HG03558 (cell line): Measurements from ENCODE around the gene GPC3.
"Not testable (repeated sequence)": the region's sequence is repeated elsewhere in the genome, so short reads cannot be mapped to it uniquely, and the experiment has no call there.

Experiments used
- ATAC-seq: cut with Tn5 transposase; IDR thresholded peaks from one replicate; pipeline ENCODE4 v1.9.1; 2021; ENCODE audit warnings: moderate number of reproducible peaks; ENCODE audit not compliant: unreplicated experiment; ENCODE audit errors: extremely low read depth

The GPC3 gene

GRCh38 chrX:133999031-133999705, 13.8 kb upstream of the GPC3 start:
- no peak for ATAC-seq

GRCh38 chrX:133995759-133996158, 10.4 kb upstream of the GPC3 start:
- no peak for ATAC-seq

DNA sequence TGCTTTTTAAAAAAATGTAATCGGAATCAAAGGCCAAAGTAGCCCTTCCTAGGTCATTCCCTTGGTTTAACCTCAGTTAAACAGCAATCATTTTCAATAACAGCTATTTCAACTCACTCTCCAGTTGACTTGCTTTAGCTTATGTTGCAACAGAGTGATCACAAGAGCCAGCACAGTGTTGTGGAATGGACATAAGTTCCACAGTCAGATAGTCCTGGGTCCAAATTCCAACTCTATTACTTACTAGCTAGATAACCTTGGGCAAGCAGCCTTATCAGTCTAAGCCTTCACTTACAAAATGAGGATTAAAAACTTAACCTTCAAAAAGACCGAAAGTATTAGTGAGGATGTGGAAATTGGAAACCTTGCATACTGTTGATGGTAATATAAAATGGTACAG, 9.2 kb upstream of the GPC3 start:
- ATAC-seq = no peak

DNA sequence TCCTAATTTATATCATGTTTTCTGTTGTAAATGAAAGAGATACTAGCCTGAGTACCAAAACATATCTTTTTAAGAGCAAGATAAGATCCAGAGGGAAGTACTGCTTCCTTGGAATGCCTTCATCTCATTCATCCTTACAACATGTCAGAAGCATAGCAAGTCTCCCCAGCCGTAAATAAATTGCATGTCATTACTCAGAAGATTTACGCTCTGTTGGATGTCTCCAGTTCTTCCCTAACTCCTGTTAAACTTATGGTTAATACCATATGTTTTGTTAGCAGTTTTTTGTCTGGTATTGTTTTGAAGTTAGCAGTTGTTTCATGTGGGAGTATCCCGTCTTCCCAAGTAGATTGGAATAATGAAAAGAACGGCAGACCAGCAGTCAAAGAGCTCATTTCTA, 7.5 kb upstream of the GPC3 start:
- no peak for ATAC-seq

DNA sequence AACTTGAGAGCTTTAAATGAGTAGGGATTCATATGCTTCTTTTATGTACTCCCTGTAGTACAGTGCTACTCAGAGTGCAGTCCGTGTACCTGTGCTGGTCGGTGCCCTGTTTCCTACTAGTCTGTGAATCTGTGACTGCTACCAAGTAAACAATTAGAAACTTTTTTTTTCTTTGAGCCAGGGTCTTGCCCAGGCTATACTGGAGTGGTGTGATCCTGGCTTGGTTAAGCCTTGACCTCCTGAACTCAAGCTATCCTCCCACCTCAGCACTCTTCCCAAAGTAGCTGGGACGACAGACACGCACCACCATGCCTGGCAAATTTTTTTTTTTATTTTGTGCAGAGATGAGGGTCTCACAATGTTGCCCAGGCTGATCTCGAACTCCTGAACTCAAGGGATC, 6.4 kb upstream of the GPC3 start:
- no peak for ATAC-seq

DNA sequence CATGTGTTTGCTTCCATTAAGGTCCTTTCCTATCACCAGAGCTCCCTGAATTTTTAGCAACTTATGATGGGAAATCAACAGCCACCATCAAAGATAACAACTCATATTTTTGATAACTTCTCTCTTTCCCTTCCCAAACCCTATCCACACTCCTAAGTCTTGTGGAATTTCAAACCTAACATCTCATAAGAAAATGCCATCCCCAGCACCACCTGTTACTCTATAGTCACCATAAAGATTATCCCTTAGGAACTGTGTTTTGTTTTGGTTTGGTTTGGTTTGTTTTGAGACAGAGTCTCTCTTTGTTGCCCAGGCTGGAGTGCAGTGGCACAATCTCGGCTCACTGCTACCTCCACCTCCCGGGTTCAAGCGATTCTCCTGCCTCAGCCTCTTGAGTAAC, 5.7 kb upstream of the GPC3 start:
- ATAC-seq = not testable (repeated sequence)

DNA sequence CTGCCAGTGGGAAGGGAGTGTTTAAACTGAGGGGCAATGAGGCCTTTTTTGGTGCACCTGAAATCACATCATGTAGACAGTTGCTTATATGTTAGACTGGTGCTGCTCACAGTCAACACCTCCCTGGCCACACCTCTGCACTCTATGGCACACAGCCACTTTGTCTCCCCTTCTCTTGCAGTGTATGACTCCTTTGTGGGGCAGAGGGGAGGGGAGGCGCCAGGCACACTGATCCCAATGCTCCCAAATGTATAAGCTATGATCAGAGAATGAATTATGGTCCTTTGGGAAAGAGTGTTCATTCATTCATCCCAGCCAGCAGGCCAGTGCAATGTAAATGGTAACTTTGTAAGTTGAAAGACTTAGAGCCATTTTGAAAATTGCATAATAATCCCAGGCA, 4.6 kb upstream of the GPC3 start:
- no peak for ATAC-seq

- no peak for ATAC-seq
Measured at GRCh38 chrX:133989490-133989889, 4.1 kb upstream of the GPC3 start.

GRCh38 chrX:133988010-133988409, 2.6 kb upstream of the GPC3 start:
- no peak for ATAC-seq

- no peak for ATAC-seq
Measured at GRCh38 chrX:133987188-133987587, 1.8 kb upstream of the GPC3 start.

GRCh38 chrX:133985967-133986683, 731 bp upstream of the GPC3 start:
- ATAC-seq = no peak

DNA sequence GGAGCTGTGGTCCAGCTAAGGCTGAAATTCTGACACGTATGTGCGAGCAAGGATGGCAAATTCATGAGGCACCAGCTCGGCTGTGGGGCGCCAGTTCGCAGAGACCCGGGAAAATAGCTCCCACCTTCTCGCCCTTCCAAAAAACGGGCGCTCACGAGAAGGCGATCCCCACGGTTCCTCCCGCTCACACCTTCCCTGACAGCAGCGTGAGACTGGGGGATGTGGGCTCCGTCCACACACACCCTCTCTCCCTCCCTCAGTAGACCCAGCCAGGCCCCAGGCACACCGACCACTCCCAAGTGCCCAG, 584 bp downstream of the GPC3 start:
- ATAC-seq = no peak

- ATAC-seq = no peak
Measured at GRCh38 chrX:133983974-133984845, 1.2 kb downstream of the GPC3 start.

GRCh38 chrX:133983256-133983973, 2.0 kb downstream of the GPC3 start:
- no peak for ATAC-seq

DNA sequence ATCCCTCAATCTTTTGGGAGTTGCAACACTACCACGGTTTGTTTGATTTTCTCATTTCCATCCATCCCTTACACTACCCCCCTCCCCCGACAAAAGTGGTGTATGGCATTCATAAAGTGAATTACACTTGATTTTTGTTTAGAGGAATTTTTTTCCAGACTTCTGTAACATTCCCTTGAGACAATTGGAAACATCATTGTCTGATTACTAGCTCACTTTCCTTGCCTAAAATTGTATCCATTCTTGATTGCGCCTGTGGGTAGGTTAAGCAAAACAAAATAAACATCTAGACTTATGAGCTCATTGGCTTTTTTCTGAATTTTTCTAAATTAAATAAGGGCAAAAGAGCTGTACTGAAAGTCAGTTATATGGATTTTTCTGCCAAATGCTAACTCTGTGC, 3.5 kb downstream of the GPC3 start:
- ATAC-seq = no peak

DNA sequence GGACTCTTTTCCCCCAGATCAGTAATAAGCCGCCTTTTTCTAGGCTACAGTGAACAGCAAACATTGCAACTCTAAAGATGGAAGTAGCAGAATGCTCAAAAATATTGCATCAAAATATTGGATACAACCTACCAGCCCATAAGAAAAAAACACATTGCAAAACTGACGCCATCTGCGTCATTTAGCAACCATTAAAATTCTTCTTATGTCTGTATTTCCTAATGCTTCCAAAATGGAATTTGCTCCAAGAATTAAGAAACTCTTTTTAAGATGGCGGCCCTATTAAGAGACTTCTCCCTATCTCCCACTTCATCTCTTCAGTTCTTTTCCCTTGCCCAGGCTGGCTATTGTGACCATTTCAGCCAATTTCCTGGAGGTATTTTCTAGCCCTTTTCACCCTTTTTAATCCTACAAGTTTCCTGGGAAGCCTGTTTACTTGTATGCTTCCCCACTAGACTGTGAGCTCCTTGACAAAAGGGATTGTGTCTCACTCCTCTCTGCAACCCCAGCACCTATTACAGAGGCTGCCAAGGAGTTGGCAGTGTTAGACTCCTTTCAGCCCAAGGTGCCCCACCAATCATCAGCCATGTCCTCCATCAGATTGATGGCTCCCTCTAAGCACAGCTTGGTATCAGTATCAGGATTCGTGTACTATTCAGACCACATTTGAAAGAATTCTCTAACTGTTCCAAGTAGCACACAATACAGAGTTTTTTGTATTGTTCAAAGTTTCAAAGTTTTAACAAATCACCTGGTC, 4.4 kb downstream of the GPC3 start:
- no peak for ATAC-seq

DNA sequence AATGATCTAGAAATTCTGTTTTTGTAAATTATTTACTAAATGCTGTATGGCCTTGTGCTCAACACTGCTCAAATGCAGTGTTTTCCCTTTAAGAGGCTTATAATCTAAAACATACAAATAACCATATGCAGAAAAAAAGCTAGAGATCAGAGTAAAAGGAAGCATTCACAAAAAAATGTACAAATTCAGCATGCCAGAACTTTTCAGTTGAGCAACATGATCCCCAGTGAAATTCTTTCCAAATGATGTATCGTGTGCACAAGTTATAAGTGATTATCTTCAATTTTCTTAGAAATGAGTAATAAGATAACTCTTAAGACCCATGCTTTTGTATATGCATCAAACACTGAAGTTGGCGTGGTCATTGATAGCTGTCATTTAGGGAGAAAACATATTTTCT, 5.0 kb downstream of the GPC3 start:
- no peak for ATAC-seq

DNA sequence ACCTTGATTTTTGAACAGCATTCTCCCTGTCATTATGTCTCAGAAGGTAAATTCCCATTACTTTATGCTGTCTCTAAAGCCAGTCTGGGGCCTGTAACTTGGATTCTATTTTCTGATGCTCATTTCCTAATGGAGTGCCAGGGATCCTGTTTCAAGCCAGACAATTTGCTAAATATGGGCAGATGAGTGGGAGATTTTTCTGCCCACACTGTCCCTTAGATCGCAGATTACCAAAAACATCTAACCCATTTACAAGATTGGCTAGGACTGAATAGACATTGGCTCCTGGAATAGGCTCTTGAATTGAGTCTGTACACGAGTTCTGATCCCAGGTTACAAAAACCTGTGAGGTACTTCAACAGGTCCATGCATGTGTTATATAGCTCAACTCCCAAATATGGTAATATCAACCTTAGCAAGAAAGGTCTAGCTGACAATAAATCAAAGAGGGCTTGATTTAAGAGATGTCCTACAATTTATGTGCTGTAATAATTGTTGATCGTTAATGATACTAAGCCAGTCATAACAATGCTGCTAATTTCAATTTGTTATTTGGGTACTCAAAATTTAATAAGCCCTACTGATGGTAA, 5.7 kb downstream of the GPC3 start:
- no peak for ATAC-seq

GRCh38 chrX:133973704-133974103, 11.7 kb downstream of the GPC3 start:
- no peak for ATAC-seq

DNA sequence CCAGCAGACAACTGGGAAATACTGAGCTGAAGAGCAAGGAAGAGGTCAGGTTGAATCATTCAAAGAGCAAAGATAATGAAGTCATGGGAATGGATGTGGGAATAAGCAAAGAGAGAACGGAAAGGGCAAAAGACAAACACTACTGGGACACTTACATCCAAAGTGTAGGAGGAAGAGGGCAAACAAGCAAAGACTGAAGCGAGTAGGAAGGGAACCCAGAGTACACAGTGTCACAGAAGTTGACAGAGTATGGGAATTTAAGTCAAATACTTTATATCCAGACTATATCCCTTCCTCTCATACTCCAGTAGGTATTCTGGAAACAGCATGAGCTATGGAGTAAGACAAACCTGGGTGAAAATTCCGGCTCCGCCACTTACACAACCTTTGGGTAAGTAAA, 12.5 kb downstream of the GPC3 start:
- ATAC-seq = no peak
